Trophoblast cell (in vitro differentiated cells and primary cell): Measurements from ENCODE around the gene GOLIM4.

Experiments used
- DNase-seq, 2 donors: peaks; one replicate each; pipeline ENCODE4 v3.0.0-alpha.2; 2016
- H2AFZ ChIP-seq: 2 replicates; pipeline ENCODE4 v1.6.1; 2013; ENCODE audit warnings: low read length, moderate library complexity, mild to moderate bottlenecking; ENCODE audit not compliant: insufficient read depth, poor library complexity
- H2AK5ac ChIP-seq: 2 replicates; pipeline ENCODE4 v1.6.1; 2013; ENCODE audit warnings: mild to moderate bottlenecking, low read length
- H2BK120ac ChIP-seq: 2 replicates; pipeline ENCODE4 v1.6.1; 2013; ENCODE audit warnings: low read length, mild to moderate bottlenecking, moderate library complexity; ENCODE audit not compliant: insufficient read depth, poor library complexity
- H2BK12ac ChIP-seq: 2 replicates; pipeline ENCODE4 v1.6.1; 2013; ENCODE audit warnings: mild to moderate bottlenecking, low read length, moderate library complexity
- H2BK5ac ChIP-seq: 2 replicates; pipeline ENCODE4 v1.6.1; 2013; ENCODE audit warnings: low read length, low read depth, moderate library complexity, mild to moderate bottlenecking; ENCODE audit not compliant: poor library complexity
- H3K14ac ChIP-seq: 2 replicates; pipeline ENCODE4 v1.6.1; 2013; ENCODE audit warnings: mild to moderate bottlenecking, low read length
- H3K18ac ChIP-seq: 2 replicates; pipeline ENCODE4 v1.6.1; 2013; ENCODE audit warnings: mild to moderate bottlenecking, low read length
- H3K23ac ChIP-seq: 2 replicates; pipeline ENCODE4 v1.6.1; 2013; ENCODE audit warnings: low read length
- H3K27ac ChIP-seq: 2 replicates; pipeline ENCODE4 v1.5.1; 2013; ENCODE audit warnings: low read depth, mild to moderate bottlenecking, inconsistent platforms, low read length, moderate library complexity
- H3K27me3 ChIP-seq: 2 replicates; pipeline ENCODE4 v1.6.1; 2013; ENCODE audit warnings: inconsistent platforms, mild to moderate bottlenecking, low read length, moderate library complexity; ENCODE audit not compliant: insufficient read depth
- H3K36me3 ChIP-seq, 2 experiments: 1 replicate in 1 of 2; 2 replicates in 1 of 2; pipeline ENCODE4 v1.6.1; 2013; ENCODE audit warnings: low read length in 2 of 2, mild to moderate bottlenecking in 2 of 2, moderate library complexity in 1 of 2; ENCODE audit not compliant: insufficient read depth in 2 of 2, control insufficient read depth in 1 of 2
- H3K4ac ChIP-seq: 2 replicates; pipeline ENCODE4 v1.6.1; 2013; ENCODE audit warnings: low read depth, mild to moderate bottlenecking, low read length, moderate library complexity
- H3K4me1 ChIP-seq, 2 experiments: 1 replicate in 1 of 2; 2 replicates in 1 of 2; pipeline ENCODE4 v1.6.1; 2013; ENCODE audit warnings: low read length in 2 of 2, mild to moderate bottlenecking in 2 of 2, moderate library complexity in 1 of 2; ENCODE audit not compliant: insufficient read depth in 2 of 2, control insufficient read depth in 1 of 2
- H3K4me2 ChIP-seq: 2 replicates; pipeline ENCODE4 v1.6.1; 2013; ENCODE audit warnings: inconsistent platforms, mild to moderate bottlenecking, low read length, moderate library complexity
- H3K4me3 ChIP-seq: 2 replicates; pipeline ENCODE4 v1.5.1; 2013; ENCODE audit warnings: mild to moderate bottlenecking, low read depth, low read length, inconsistent platforms
- H3K79me1 ChIP-seq: one replicate; pipeline ENCODE4 v1.6.1; 2013; ENCODE audit warnings: low read length
- H3K79me2 ChIP-seq: 2 replicates; pipeline ENCODE4 v1.6.1; 2013; ENCODE audit warnings: low read length, mild to moderate bottlenecking; ENCODE audit not compliant: control insufficient read depth, insufficient read depth, poor library complexity
- H3K9ac ChIP-seq: 2 replicates; pipeline ENCODE4 v1.6.1; 2013; ENCODE audit warnings: mild to moderate bottlenecking, low read length
- H3K9me3 ChIP-seq: 2 replicates; pipeline ENCODE4 v1.6.1; 2013; ENCODE audit warnings: low read depth, mild to moderate bottlenecking, control low read depth, inconsistent platforms, low read length; ENCODE audit not compliant: insufficient read depth
- H4K12ac ChIP-seq: 2 replicates; pipeline ENCODE4 v1.6.1; 2013; ENCODE audit warnings: low read depth, mild to moderate bottlenecking, low read length, moderate library complexity
- H4K8ac ChIP-seq: 2 replicates; pipeline ENCODE4 v1.6.1; 2013; ENCODE audit warnings: low read depth, mild to moderate bottlenecking, low read length, moderate library complexity
- H4K91ac ChIP-seq: one replicate; pipeline ENCODE4 v1.6.1; 2013; ENCODE audit warnings: low read depth, mild to moderate bottlenecking, low read length, moderate library complexity
- WGBS: extraction: QIAGEN DNeasy Blood & Tissue Kit; methylation state at CpG from one replicate; pipeline ENCODE4 v1.1.7; 2013; ENCODE audit warnings: missing lambda C conversion rate; ENCODE audit not compliant: insufficient read length, insufficient coverage; ENCODE audit errors: extremely low coverage; 5-methylcytosine and 5-hydroxymethylcytosine counted together

The GOLIM4 gene

DNA sequence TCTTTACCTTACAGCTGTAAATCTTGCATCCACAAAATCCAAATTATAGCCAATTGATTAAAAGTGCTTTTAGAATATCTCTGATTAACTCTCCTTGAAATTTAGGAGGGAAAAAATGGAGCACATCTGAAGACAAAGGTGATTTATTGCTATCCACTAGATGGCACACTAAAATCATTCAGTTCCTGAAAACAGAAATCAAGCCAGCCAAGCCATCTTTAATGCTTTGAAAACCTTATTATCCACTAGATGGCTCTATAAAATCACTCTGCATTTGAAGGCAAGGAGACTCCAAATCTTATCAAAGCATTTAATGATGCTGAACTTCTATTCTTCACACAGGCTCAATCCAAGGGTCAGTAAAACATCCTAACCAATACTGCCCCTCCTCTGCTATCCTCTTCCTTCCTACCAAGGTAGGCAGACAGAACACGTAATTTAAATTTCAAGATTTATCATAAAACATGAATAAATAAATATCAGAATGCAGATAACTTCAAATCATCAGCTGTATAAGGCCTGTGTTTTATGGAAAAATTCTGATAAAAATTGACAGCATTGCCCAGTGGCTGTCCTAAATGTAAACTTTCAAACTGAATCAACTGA lies 48.4 kb downstream of the GOLIM4 start:
- no peaks in the 10 kb centered on the region for H3K79me1 ChIP-seq
- no peaks in the 10 kb centered on the region for H3K79me2 ChIP-seq
- no peak overlapping the region for H4K8ac ChIP-seq
- no peak overlapping the region for H3K23ac ChIP-seq
- H2AK5ac ChIP-seq = no peak overlapping the region
- no peak overlapping the region for H3K4me3 ChIP-seq
- no peaks in the 10 kb centered on the region for H3K9me3 ChIP-seq
- H3K27ac ChIP-seq = no peak overlapping the region
- no peak overlapping the region for H3K18ac ChIP-seq
- no peak overlapping the region for H2BK120ac ChIP-seq
- H3K4me2 ChIP-seq = no peak overlapping the region
- H3K4ac ChIP-seq = no peak overlapping the region
- no peak overlapping the region for H2BK5ac ChIP-seq
- peak; percentile 27 to 87 for DNase-seq
- no peak overlapping the region for H3K14ac ChIP-seq
- H3K27me3 ChIP-seq = no peaks in the 10 kb centered on the region
- H3K36me3 ChIP-seq = peaks cover under 1 to 2% of the 10 kb centered on the region in 2 experiments
- H3K4me1 ChIP-seq = peaks cover 3 to 6% of the 10 kb centered on the region in 2 experiments
- WGBS = no CpG with 5 or more reads among the region's 1 CpG
- H4K91ac ChIP-seq = no peak overlapping the region
- H2BK12ac ChIP-seq = no peak overlapping the region
- H2AFZ ChIP-seq = no peak overlapping the region
- no peak overlapping the region for H3K9ac ChIP-seq
- no peak overlapping the region for H4K12ac ChIP-seq

- Histone ChIP-seq H3K4ac (no peak overlapping the region), H3K18ac (no peak overlapping the region), H4K12ac (no peak overlapping the region), H2AK5ac (no peak overlapping the region), H3K27me3 (no peaks in the 10 kb centered on the region), H3K14ac (no peak overlapping the region), H3K4me1 (peaks cover 0 to 2% of the 10 kb centered on the region in 2 experiments), H3K27ac (no peak overlapping the region), H3K9ac (no peak overlapping the region), H3K4me2 (no peak overlapping the region), H3K79me1 (no peaks in the 10 kb centered on the region), H3K4me3 (no peak overlapping the region), H3K79me2 (no peaks in the 10 kb centered on the region), H2BK5ac (no peak overlapping the region), H2BK120ac (no peak overlapping the region), H4K91ac (no peak overlapping the region), H3K23ac (no peak overlapping the region), H2AFZ (no peak overlapping the region), H2BK12ac (no peak overlapping the region), H3K36me3 (peaks cover 2 to 4% of the 10 kb centered on the region in 2 experiments), H4K8ac (no peak overlapping the region), H3K9me3 (no peaks in the 10 kb centered on the region)
- no peak for DNase-seq
- no CpG with 5 or more reads among the region's 6 CpGs for WGBS
Observed at GRCh38 chr3:168044049-168044448, 51.7 kb downstream of the GOLIM4 start.

DNA sequence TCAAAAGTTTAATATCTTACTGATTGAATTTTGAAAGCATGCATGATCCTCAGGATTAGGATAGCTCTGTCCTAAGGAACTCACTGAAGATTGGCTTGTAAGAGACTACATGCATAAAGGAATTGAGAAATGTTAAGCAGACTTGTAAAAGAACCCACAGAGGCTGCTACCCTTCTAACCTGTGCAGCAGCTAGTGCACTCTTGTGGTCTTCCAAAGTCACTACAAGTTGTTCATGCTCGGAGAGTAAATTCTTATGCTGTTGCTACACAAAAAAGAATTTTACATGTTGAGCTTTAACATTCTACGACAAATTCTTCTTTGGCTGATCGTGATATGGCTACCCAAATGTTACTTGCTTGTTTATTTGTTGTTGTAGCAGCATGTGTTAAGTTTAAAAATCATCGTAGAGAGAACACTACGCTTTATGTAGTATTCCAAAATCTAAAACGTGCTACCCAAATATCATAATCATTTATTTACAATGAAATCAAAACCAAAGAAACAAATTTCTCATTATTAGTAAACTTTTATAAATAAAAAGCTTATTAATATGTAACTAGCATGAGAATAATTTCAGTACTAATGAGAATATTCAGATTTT lies 55.0 kb downstream of the GOLIM4 start:
- H2AFZ ChIP-seq = no peak overlapping the region

DNA sequence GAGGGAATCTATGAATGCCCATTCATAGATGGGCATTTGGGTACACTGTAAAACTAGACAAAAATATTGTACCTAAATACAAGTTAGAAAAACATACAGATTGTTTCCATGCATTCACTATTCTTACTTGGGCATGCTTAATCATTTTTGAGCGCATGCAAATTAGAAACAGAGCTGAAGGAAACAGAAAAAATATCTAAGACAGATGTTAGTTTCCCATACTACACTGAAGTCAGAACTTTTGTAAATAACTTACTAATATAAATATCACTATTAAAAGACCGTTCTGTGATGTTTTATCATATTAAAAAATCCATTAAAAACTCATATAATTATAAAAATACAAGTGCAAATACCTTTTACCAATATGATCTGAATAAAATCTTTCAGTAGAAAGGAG lies 58.7 kb downstream of the GOLIM4 start:
- H3K9ac ChIP-seq = no peak overlapping the region
- H3K36me3 ChIP-seq = peaks cover 6 to 7% of the 10 kb centered on the region in 2 experiments
- WGBS = no CpG with 5 or more reads among the region's 2 CpGs
- H3K4me1 ChIP-seq = no peaks in the 10 kb centered on the region
- no peak overlapping the region for H3K27ac ChIP-seq
- no peak overlapping the region for H3K4me2 ChIP-seq
- no peak for DNase-seq
- H2AK5ac ChIP-seq = no peak overlapping the region
- no peak overlapping the region for H2BK120ac ChIP-seq
- H3K79me2 ChIP-seq = no peaks in the 10 kb centered on the region
- H3K4ac ChIP-seq = no peak overlapping the region
- H3K4me3 ChIP-seq = no peak overlapping the region
- H3K18ac ChIP-seq = no peak overlapping the region
- H3K23ac ChIP-seq = no peak overlapping the region
- no peak overlapping the region for H2AFZ ChIP-seq
- H2BK12ac ChIP-seq = no peak overlapping the region
- H4K91ac ChIP-seq = no peak overlapping the region
- H4K8ac ChIP-seq = no peak overlapping the region
- H2BK5ac ChIP-seq = no peak overlapping the region
- no peaks in the 10 kb centered on the region for H3K9me3 ChIP-seq
- H3K79me1 ChIP-seq = no peaks in the 10 kb centered on the region
- no peaks in the 10 kb centered on the region for H3K27me3 ChIP-seq
- H3K14ac ChIP-seq = no peak overlapping the region
- H4K12ac ChIP-seq = no peak overlapping the region

More for the DNA sequence above, 55.0 kb downstream of the GOLIM4 start:
- Histone ChIP-seq H3K9ac (no peak overlapping the region), H3K14ac (no peak overlapping the region), H2AK5ac (no peak overlapping the region), H3K4ac (no peak overlapping the region), H3K27ac (no peak overlapping the region), H3K4me1 (no peaks in the 10 kb centered on the region), H2BK12ac (no peak overlapping the region), H3K23ac (no peak overlapping the region), H3K18ac (no peak overlapping the region), H2BK5ac (no peak overlapping the region), H4K8ac (no peak overlapping the region), H3K4me3 (no peak overlapping the region), H4K12ac (no peak overlapping the region), H2BK120ac (no peak overlapping the region), H3K9me3 (no peaks in the 10 kb centered on the region), H3K79me2 (no peaks in the 10 kb centered on the region), H3K36me3 (peaks cover 6 to 7% of the 10 kb centered on the region in 2 experiments), H3K27me3 (no peaks in the 10 kb centered on the region), H3K4me2 (no peak overlapping the region), H4K91ac (no peak overlapping the region), H3K79me1 (no peaks in the 10 kb centered on the region)
- DNase-seq = peak; percentile 31 to 72
- no CpG with 5 or more reads among the region's 6 CpGs for WGBS
